Ovary (tissue), 9 donors: ENCODE data around the gene DAPK1. TPM values are rescaled to one million over a fixed set of nuclear protein-coding genes. Genes with fewer than 3 reads are reported as not detected.

Experiments used
- DNase-seq, 5 donors: peaks; one replicate each; pipeline ENCODE4 v3.0.0-alpha.2; 2019 to 2020
- H3K27ac ChIP-seq, 2 donors: fragments of 200-600 bp; one replicate each; pipeline versions ENCODE4 v1.5.1 to v1.8.0; 2019 to 2022
- H3K27me3 ChIP-seq: fragments of 200-600 bp; one replicate; pipeline ENCODE4 v1.8.0; 2022
- H3K36me3 ChIP-seq: fragments of 200-600 bp; sonication (generic); one replicate; pipeline ENCODE4 v1.5.1; 2019
- H3K4me1 ChIP-seq: one replicate; pipeline ENCODE4 v1.8.1; 2013; ENCODE audit warnings: mild to moderate bottlenecking, moderate library complexity; ENCODE audit not compliant: insufficient read depth
- H3K4me3 ChIP-seq: fragments of 200-600 bp; sonication (generic); one replicate; pipeline ENCODE4 v1.5.1; 2017
- H3K9me3 ChIP-seq, 2 donors: fragments of 200-600 bp in 1 of 2; sonication (generic) in 1 of 2; one replicate each; pipeline versions ENCODE4 v1.5.1 to v1.8.1; 2013 to 2019; ENCODE audit warnings: mild to moderate bottlenecking in 1 of 2, moderate library complexity in 1 of 2
- CTCF ChIP-seq, 3 donors: fragments of 450-650 bp in 2 of 3; fragments of 200-600 bp in 1 of 3; IDR thresholded peaks; one replicate each; pipeline versions ENCODE4 v1.5.1 to v1.8.0; 2016 to 2022; ENCODE audit warnings: antibody characterized with exemption in 3 of 3, mild to moderate bottlenecking in 1 of 3
- EP300 ChIP-seq: sonication (generic); formaldehyde crosslinking; IDR thresholded peaks from one replicate; pipeline ENCODE4 v1.6.1; 2017; ENCODE audit warnings: antibody characterized with exemption
- POLR2A ChIP-seq: fragments of 450-650 bp; IDR thresholded peaks from one replicate; pipeline ENCODE4 v1.6.1; 2017; ENCODE audit warnings: antibody characterized with exemption, mild to moderate bottlenecking, moderate library complexity
- WGBS, 3 donors: extraction: QIAGEN DNeasy Blood & Tissue Kit in 1 of 3; methylation state at CpG; one replicate each; pipeline versions ENCODE4 v1.1.5 to v1.1.7; 2013 to 2017; 5-methylcytosine and 5-hydroxymethylcytosine counted together
- intact Hi-C, 4 donors: fragments of 100-400 bp; cut with DNase I; formaldehyde crosslinking; loops; one replicate each; pipeline versions ENCODE4 v1.11.0 to v1.15.1; 2022 to 2023
- polyA plus RNA-seq, 2 donors: library from polyadenylated mRNA; stranded (reverse); fragments of 200-250 nt in 1 of 2; fragments of 350-450 nt in 1 of 2; fragmentation: Illumina TruSeq in 1 of 2; extraction: RNeasy Lipid Tissue Mini Kit (QIAGEN cat#74804) in 1 of 2; gene quantifications; one replicate each; pipeline ENCODE4 v1.2.3, GENCODE V29; 2013 to 2014
- total RNA-seq, 7 donors: library from RNA; depleted of rRNA in 2 of 7; stranded (reverse); fragments of >200 nt in 2 of 7; fragmentation: NEBNext Ultra II Directional in 3 of 7; extraction: Animal tissue kit (Norgen Biotek cat#: 25700) in 3 of 7; gene quantifications; one replicate each; pipeline versions ENCODE4 v1.1.0 to v1.2.4, GENCODE V29; 2016 to 2023
- donor health status: DM: no; HTN: no; CAD: no; lungs with moderate emphysema.
- donor health status: DM: no; HTN: no; CAD: no.
- donor health status: Bipolar disorder and iron deficiency.
- donor health status: DM: yes; HTN: yes; CAD: no.
- donor health status: DM: no; HTN: no; CAD: no.
- donor health status: DM: yes; HTN: yes; CAD: no.

DAPK1 gene
- total and polyA plus RNA-seq, 9 donors, result 39.3 to 133 (median 89.6) TPM

GRCh38 chr9:87551772-87552217, 54.1 kb downstream of the DAPK1 start:
- H3K4me1 ChIP-seq, result peaks cover 13% of the 10 kb centered on the region
- DNase-seq, result no peak
- intact Hi-C loops, result no loop called here
- H3K9me3 ChIP-seq, result no peaks in the 10 kb centered on the region
- no peak overlapping the region for H3K27ac ChIP-seq
- no peaks in the 10 kb centered on the region for H3K27me3 ChIP-seq
- no peak overlapping the region for H3K4me3 ChIP-seq
- 83 to 91% (median 85%) methylated on average over 10 of the region's 10 CpGs for WGBS, 3 donors
- TF ChIP-seq POLR2A (no peak), EP300 (no peak), CTCF (IDR thresholded peaks at IDR 0.05) (no peak)
- no peaks in the 10 kb centered on the region for H3K36me3 ChIP-seq

DNA sequence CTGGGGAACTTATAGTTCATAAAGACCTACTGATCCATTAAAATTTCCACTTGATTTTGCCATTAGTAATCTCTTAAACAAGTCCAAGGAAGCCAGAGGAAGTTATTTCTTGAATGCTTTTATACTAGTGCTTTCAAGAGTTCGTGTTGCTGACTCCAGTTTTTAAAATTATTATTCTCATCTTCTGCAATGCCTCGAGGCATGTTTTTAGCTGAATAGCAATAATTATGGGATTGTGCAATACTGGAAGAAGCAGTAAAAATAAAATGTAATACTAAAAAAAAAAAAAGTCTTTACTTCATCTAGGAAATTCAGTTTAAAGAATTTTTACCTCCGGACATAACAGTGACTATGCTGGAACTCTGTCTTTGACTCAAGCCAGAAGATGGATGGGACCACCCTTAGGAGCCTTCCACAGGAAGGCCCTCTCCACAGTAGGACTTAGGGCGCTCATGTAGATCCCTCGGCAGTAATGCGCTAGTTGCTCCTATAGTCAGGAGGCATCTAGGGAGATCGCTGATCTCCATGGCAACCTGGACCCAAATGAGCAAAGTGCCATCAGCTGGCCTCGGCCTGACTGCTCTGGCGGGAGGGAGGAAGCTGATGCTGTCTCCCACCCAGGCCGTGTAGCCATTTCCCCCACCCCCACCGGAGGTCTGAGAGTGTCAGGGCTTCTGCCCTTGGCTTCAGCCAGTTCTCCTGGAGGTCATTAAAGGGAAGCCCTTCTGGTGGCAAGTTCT, 56.7 kb downstream of the DAPK1 start:
- WGBS, 3 donors, result 64 to 68% (median 67%) methylated on average over 11 of the region's 11 CpGs

DNA sequence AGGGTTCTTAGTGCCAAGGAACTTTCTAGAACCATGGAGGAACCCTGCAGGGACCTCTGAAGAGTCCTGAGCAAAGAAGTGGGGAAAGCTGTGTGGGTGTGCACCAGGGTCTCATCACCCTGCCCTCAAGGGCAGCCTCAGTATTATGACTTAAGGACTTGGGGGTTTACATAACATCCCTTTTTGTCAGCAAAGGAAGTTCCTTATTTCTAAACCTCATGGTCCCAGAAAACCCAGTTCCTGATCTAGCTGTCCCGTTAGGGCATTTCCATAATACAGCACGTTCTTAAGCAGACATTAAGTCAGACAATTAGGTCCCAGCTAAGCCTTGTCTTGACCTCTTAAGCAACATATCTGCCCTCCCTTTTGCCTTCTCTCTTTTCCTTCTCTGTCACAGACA, 57.3 kb downstream of the DAPK1 start:
- Histone ChIP-seq H3K4me1 (peaks cover 11% of the 10 kb centered on the region), H3K9me3 (no peaks in the 10 kb centered on the region), H3K4me3 (no peak overlapping the region), H3K27me3 (no peaks in the 10 kb centered on the region), H3K36me3 (no peaks in the 10 kb centered on the region), H3K27ac (peak overlapping the region in 1 of 2 donors; percentile 36)
- no peak for TF ChIP-seq POLR2A
- TF ChIP-seq EP300, result no peak
- no peak for TF ChIP-seq CTCF (IDR thresholded peaks at IDR 0.05)
- intact Hi-C loops, result no loop called here
- 81 to 86% (median 85%) methylated on average over 2 of the region's 2 CpGs for WGBS, 3 donors
- DNase-seq, result no peak

More for the DNA sequence above, 56.7 kb downstream of the DAPK1 start:
- intact Hi-C loops, result no loop called here
- Histone ChIP-seq H3K4me3 (no peak overlapping the region), H3K9me3 (no peaks in the 10 kb centered on the region), H3K36me3 (no peaks in the 10 kb centered on the region), H3K27me3 (no peaks in the 10 kb centered on the region), H3K4me1 (peaks cover 11% of the 10 kb centered on the region), H3K27ac (peak overlapping the region; percentile 36 to 56)
- DNase-seq, result peak in 1 of 5 donors; percentile 36
- TF ChIP-seq EP300, result no peak
- TF ChIP-seq POLR2A, result no peak
- TF ChIP-seq CTCF (IDR thresholded peaks at IDR 0.05), result no peak

- WGBS, 3 donors, result 83 to 95% (median 84%) methylated on average over 7 of the region's 7 CpGs
- no peak for DNase-seq
- intact Hi-C loops, result no loop called here
- H3K27ac ChIP-seq, result no peak overlapping the region
- TF ChIP-seq EP300 (no peak), CTCF (IDR thresholded peaks at IDR 0.05) (no peak), POLR2A (no peak)
- no peak overlapping the region for H3K4me3 ChIP-seq
- H3K27me3 ChIP-seq, result no peaks in the 10 kb centered on the region
- peaks cover 9% of the 10 kb centered on the region for H3K4me1 ChIP-seq
- H3K9me3 ChIP-seq, result no peaks in the 10 kb centered on the region
- no peaks in the 10 kb centered on the region for H3K36me3 ChIP-seq
Observed at GRCh38 chr9:87556039-87556438, 58.4 kb downstream of the DAPK1 start.
